Right renal cortex interstitium (tissue), 3 donors: ENCODE data around the gene SPTB. TPM values are rescaled to one million over a fixed set of nuclear protein-coding genes. Genes with fewer than 3 reads are reported as not detected.

Experiments
- DNase-seq, 3 donors: peaks; one replicate each; pipeline ENCODE4 v3.0.0-alpha.2; 2013; ENCODE audit warnings: low read depth in 3 of 3, low spot score in 2 of 3
- polyA plus RNA-seq, 3 donors: library from polyadenylated mRNA; unstranded; fragments of 120-200 nt; gene quantifications; one replicate each; pipeline ENCODE4 v1.2.1, GENCODE V29; 2013; ENCODE audit not compliant: insufficient read length in 3 of 3

SPTB gene
- polyA plus RNA-seq, 3 donors: 11.0 to 13.2 (median 12.6) TPM

GRCh38 chr14:64757601-64758000 lies 122.1 kb downstream of the SPTB start:
- DNase-seq: no peak

- no peak for DNase-seq
Measured at GRCh38 chr14:64756712-64757111, 123.0 kb downstream of the SPTB start.

GRCh38 chr14:64755781-64756221 lies 123.9 kb downstream of the SPTB start:
- DNase-seq: no peak

- no peak for DNase-seq
Measured at GRCh38 chr14:64754685-64755084, 125.0 kb downstream of the SPTB start.

- DNase-seq: no peak
Measured at GRCh38 chr14:64753999-64754398, 125.7 kb downstream of the SPTB start.

- DNase-seq: no peak
Measured at GRCh38 chr14:64753374-64753773, 126.3 kb downstream of the SPTB start.

DNA sequence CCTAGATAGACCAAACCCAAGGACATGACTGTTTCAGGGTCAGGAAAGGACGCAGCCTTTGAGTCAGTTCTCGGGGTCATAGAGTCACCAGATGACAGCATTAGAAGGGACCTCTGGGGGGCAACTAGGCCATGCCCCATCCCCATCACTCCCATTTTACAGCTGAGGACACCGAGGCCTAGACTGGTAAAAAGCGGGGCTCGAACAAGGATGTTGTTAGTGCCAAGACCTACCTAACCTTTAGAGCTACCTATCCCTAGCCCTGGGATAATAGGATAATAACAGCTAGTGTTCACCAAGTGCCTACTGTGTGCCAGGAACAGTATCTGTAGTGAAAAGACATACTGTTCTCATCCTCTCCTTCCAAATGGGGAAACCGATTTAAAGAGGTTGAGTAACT lies 126.8 kb downstream of the SPTB start:
- no peak for DNase-seq

- no peak for DNase-seq
Measured at GRCh38 chr14:64748995-64749714, 130.6 kb downstream of the SPTB start.

- no peak for DNase-seq
Measured at GRCh38 chr14:64748521-64748920, 131.2 kb downstream of the SPTB start.

DNA sequence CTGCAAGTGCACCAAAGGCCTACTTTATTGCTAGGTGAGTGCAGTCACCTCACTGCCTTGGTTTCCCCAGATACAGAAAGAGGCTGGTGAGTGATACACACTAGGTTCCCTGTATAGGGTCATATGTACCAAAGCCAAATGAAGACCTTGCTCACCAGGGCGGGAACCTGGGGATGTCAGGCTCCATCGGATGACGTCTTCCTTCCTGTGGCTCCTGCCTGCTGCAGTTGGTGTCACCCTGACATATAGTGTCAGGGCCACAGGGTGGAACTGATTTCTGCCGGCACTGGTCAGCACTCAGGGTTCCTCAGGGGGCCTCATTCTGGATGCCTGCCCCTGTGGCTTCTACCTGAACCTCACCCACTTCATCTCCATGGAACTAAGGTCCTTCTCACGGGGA lies 132.4 kb downstream of the SPTB start:
- no peak for DNase-seq

- no peak for DNase-seq
Measured at GRCh38 chr14:64746298-64747250, 133.1 kb downstream of the SPTB start.

DNA sequence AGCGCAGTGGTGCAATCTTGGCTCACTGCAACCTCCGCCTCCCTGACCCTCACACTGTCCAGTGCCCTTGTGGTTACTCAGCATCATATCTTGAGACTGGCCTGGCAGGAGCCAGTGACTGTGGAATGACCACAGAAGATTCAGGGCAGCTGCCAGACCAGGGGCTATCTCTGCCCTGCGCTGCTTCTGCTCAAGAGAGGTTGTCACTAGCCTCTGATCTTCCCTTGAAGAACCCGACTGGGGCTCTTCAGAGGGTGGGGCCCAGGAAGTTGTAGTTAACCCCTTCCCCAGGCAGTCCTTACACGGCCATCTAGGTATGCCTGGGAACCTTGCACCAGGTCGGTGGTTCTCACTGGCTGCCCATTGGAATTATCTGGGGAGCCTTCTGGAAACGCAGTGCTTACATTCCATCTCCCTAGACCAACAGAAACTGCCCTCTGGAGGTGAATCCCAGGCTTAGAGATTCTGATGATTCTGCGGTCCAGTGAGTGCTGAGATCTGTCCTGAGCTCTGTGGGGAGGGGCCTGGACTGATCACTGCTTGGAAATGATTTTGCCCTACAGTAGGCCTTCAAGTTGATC lies 134.1 kb downstream of the SPTB start:
- no peak for DNase-seq

DNA sequence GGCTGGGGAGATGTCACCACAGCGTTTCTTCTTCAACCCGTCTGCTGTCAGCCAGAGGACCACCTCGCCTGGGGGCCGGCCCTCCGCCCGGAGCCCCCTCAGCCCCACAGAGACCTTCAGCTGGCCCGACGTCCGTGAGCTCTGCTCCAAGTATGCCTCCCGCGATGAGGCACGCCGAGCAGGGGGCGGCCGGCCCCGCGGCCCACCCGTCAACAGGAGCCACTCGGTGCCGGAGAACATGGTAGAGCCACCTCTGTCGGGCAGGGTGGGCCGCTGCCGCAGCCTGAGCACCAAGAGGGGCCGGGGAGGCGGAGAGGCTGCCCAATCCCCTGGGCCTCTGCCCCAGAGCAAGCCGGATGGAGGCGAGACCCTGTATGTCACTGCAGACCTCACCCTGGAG lies 136.6 kb downstream of the SPTB start:
- no peak for DNase-seq

DNA sequence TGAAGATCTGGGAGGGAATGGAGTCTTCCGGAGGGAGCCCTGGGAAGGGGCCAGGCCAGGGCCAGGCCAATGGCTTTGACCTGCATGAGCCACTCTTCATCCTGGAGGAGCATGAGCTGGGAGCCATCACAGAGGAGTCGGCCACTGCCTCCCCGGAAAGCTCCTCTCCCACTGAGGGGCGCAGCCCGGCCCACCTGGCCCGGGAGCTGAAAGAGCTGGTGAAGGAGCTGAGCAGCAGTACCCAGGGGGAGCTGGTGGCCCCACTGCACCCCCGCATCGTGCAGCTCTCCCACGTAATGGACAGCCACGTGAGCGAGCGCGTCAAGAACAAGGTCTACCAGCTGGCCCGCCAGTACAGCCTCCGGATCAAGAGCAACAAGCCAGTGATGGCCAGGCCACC lies 137.7 kb downstream of the SPTB start:
- DNase-seq: no peak

GRCh38 chr14:64741200-64741599 lies 138.5 kb downstream of the SPTB start:
- DNase-seq: no peak

GRCh38 chr14:64738281-64738804 lies 141.4 kb downstream of the SPTB start:
- no peak for DNase-seq

DNA sequence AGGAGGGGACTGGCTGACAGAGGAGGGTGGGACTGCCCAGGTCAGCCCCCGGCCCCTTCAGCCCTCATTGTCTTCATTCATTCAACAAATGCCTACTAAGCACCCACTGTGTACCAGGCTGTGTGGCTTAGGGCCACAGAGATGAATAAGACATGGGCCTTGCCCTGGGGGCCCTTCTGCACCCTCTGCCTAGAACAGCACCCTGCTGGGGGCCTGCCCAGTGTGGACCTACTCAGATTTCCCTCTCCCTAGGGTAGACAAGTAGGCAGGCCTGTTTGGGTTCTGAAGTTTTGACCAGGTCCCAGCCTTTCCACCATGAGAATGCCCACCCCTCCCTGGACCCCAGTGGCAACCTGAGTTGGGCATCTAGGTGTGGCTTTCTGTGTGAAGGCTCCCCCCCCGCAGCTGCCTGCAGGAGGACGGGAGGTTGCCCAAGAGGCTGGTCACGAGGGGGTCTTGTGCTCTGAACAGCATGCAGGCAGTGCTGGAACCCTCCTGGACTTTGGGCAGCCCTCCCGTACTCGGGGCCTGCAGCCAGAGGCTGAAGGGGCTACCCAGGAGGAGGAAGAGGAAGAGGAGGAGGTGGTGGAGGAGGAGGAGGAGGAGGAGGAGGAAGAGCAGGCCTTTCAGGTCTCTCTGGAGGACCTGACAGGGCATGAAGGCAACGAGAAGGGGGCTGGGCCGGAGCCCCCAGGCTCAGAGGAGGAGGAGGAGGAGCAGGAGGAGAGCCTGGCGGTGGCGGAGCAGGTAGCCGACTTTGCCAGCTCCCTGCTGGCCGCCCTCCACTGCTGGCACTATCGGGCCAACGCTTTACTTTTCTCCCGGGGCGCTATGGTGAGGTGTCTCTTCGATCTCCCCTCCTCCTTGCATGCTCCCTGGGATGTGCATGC lies 142.1 kb downstream of the SPTB start:
- no peak for DNase-seq

- no peak for DNase-seq
Measured at GRCh38 chr14:64736271-64737169, 143.2 kb downstream of the SPTB start.

DNA sequence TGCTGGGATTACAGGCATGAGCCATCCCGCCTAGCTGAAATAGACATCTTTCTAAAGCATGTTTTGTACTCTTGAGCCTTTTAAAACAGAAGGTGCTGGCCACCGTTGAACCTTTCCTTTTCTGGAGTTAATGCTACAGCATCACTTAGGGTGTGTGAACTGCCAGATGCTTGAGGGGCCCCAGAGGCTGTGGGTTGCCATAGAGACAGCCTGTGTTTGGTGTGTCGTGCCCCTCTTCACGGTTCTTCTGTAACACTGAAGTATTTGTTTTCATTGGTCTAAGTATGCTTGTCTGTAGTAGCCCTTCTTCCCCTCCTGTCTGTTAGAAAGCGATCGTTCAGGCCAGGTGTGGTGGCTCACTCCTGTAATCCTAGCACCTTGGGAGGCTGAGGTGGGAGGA lies 144.7 kb downstream of the SPTB start:
- DNase-seq: no peak
